HG03565 (cell line): Measurements from ENCODE around the gene TAF11L11.
"Not testable (repeated sequence)": the region's sequence is repeated elsewhere in the genome, so short reads cannot be mapped to it uniquely, and the experiment has no call there.

Experiments used
- ATAC-seq: cut with Tn5 transposase; IDR thresholded peaks from one replicate; pipeline ENCODE4 v1.9.1; 2021; ENCODE audit warnings: mild to moderate bottlenecking, moderate library complexity; ENCODE audit not compliant: unreplicated experiment

Gene TAF11L11

GRCh38 chr5:17603880-17604279 lies at the start of gene TAF11L11:
Gene TAF11L11 (plus strand): TSS chr5:17604183.
- ATAC-seq: not testable (repeated sequence)

- ATAC-seq: not testable (repeated sequence)
These were observed 18.3 kb upstream of the TAF11L11 start, which contains the start of gene TAF11L7 for GRCh38 chr5:17585658-17586057. Gene TAF11L7 (minus strand): TSS chr5:17585758.

DNA sequence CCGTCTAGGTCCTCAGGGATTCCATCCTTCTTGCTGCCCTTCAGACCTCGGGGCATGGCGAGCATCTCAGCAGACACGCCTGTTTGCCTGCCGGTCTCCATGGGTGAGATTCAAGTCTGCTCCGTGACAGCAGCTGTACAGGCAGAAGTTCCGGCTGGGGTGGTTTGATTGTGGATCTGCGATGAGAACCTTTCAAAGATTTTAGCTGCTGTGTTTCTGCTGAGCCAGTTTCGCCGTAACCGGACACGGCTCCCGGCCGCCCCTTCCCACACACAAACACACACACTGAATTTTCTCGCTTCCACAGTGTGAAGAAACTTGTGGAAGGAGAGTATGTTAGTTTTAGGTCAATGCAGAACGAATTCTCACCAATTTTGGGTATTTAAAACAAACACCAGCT lies 13.1 kb upstream of the TAF11L11 start, which contains the start of gene TAF11L8:
TAF11L8 (minus strand) TSS at position 101 of the 400 bp plus-strand sequence.
- ATAC-seq: not testable (repeated sequence)

DNA sequence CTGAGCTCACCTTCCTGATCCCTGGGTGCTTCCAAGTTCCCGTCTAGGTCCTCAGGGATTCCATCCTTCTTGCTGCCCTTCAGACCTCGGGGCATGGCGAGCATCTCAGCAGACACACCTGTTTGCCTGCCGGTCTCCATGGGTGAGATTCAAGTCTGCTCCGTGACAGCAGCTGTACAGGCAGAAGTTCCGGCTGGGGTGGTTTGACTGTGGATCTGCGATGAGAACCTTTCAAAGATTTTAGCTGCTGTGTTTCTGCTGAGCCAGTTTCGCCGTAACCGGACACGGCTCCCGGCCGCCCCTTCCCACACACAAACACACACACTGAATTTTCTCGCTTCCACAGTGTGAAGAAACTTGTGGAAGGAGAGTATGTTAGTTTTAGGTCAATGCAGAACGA lies 9.7 kb upstream of the TAF11L11 start, which contains the start of gene TAF11L9:
TAF11L9 (minus strand) TSS at position 140 of the 400 bp plus-strand sequence.
- ATAC-seq: not testable (repeated sequence)

- ATAC-seq: not testable (repeated sequence)
These were observed 6.3 kb upstream of the TAF11L11 start, which contains the start of gene TAF11L10 for GRCh38 chr5:17597728-17598127. Gene TAF11L10 (minus strand): TSS chr5:17597828.

- ATAC-seq: no peak
These were observed 968 bp downstream of the TAF11L11 start for GRCh38 chr5:17604951-17605350.

- ATAC-seq: not testable (repeated sequence)
These were observed 3.5 kb downstream of the TAF11L11 start for GRCh38 chr5:17607461-17607860.

- not testable (repeated sequence) for ATAC-seq
These were observed 6.1 kb downstream of the TAF11L11 start, which contains the start of gene TAF11L12 for GRCh38 chr5:17610092-17610491. Gene TAF11L12 (plus strand): TSS chr5:17610392.

DNA sequence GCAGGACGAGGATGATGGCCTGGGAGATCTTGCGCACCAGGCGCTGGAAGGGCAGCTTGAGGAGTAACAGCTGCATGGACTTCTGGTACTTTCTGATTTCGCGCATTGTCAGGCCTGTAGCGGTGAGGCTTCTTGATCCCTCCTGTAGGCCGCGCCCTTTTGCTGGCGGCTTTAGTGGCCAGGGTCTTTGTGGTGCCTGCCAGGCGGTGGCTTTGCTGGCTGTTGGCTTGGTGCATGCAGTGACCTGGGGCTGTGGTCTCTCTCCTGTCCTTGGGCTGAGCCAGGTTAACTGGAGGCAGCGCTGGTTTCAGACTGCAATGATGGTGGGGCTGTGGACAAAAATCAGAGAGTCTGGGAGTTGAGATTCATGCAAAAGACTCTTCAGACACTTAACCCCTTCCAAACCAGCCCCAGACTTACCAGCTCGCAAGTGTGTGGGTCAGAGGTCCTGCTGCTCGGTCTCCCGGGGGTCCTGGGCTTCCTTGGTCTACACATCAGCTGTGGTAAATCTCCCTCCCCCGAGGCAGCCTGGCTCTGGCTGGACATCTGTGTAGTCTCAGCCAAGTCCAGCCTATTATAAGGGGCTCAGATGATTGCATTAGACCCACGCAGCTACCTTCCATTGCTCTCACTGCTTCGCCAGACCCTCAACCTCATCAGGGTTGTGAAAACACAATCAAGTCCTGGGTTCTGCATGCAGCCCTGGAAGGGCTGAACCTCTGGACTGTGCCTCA lies 11.1 kb downstream of the TAF11L11 start:
- no peak for ATAC-seq

GRCh38 chr5:17619354-17619753 lies 15.4 kb downstream of the TAF11L11 start:
- no peak for ATAC-seq

- no peak for ATAC-seq
These were observed 16.6 kb downstream of the TAF11L11 start for GRCh38 chr5:17620627-17621026.

DNA sequence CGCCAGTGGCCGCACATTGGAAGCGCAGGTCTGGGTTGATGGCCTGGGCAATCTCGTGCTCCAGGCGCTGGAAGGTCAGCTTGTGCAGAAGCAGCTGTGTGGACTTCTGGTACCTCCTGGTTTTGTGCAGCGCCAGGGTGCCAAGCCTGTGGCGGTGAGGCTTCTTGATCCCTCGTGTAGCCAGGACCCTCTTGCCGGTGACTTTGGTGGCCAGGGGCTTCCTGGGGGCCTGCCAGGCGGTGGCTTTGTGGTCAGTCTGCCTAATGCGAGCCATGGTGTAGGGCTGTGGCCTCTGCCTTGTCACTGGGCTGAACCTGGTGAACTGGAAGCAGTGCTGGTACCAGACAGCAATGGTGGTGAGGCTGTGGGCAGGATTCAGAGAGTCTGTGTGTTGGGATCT lies 21.7 kb downstream of the TAF11L11 start:
- no peak for ATAC-seq

- ATAC-seq: not testable (repeated sequence)
These were observed 27.8 kb downstream of the TAF11L11 start, which contains the start of gene TAF11L13 for GRCh38 chr5:17631788-17632187. Gene TAF11L13 (plus strand): TSS chr5:17632088.

DNA sequence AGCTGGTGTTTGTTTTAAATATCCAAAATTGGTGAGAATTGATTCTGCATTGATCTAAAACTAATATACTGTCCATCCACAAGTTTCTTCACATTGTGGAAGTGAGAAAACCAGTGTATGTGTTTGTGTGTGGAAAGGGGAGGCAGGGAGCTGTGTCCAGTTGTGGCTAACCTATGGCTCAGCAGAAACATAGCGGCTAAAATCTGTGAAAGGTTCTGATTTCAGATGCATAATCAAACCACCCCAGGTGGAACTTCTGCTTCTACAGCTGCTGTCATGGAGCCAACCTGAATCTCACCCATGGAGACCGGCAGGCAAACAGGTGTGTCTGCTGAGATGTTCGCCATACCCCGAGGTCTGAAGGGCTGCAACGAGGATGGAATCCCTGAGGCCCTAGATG lies 30.2 kb downstream of the TAF11L11 start, which contains the start of gene TAF11L14:
TAF11L14 (plus strand) TSS at position 301 of the 400 bp plus-strand sequence.
- ATAC-seq: no peak

DNA sequence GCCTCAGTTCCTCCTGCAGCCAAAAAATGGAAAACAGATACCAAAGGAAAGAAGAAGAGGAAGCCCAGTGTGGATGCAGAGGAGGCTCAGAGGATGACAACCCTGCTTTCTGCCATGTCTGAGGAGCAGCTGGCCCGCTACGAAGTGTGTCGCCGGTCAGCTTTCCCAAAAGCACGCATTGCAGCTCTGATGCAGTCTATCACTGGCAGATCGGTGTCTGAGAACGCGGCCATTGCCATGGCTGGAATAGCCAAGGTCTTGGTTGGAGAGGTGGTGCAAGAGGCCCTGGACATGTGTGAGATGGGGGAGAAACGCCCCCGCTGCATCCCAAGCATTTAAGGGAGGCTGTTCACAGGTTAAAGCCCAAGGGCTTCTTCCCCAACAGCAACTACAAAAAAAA lies 45.2 kb downstream of the TAF11L11 start:
- not testable (repeated sequence) for ATAC-seq

DNA sequence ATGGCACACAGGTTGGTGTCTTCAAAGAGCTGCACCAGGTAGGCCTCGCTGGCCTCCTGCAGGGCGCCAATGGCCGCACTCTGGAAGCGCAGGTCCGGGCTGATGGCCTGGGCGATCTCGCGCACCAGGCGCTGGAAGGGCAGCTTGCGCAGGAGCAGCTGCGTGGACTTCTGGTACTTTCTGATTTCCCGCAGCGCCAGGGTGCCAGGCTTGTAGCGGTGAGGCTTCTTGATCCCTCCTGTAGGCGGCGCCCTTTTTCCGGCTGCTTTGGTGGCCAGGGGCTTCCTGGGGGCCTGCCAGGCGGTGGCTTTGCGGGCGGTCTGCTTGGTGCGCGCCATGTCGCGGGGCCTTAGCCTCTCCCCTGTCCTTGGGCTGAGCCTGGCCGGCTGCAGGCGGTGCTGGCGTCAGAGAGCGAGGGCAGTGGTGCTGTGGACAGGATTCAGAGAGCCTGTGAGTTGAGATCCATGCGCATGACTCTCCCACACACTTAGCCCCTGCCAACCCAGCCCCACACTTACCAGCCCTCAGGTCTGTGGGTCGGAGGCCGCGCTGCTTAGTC lies 51.3 kb downstream of the TAF11L11 start:
- not testable (repeated sequence) for ATAC-seq
